ENCODE data around the gene TTC28.

Gene TTC28

GRCh38 chr22:27959335-27960090 is 720.1 kb downstream of the TTC28 start:
- ChIA-PET CTCF (interaction anchor here (1.6 to 2.0 kb wide), 3 partner anchors 9 to 21 kb away, joined by 3 to 6 read pairs (median 4); no protein-coding TSS in a partner anchor), POLR2A (no interaction called here)
- DNase-seq (ENCODE audit: extremely low spot score), result no peak
- TF ChIP-seq, protein P1, sequence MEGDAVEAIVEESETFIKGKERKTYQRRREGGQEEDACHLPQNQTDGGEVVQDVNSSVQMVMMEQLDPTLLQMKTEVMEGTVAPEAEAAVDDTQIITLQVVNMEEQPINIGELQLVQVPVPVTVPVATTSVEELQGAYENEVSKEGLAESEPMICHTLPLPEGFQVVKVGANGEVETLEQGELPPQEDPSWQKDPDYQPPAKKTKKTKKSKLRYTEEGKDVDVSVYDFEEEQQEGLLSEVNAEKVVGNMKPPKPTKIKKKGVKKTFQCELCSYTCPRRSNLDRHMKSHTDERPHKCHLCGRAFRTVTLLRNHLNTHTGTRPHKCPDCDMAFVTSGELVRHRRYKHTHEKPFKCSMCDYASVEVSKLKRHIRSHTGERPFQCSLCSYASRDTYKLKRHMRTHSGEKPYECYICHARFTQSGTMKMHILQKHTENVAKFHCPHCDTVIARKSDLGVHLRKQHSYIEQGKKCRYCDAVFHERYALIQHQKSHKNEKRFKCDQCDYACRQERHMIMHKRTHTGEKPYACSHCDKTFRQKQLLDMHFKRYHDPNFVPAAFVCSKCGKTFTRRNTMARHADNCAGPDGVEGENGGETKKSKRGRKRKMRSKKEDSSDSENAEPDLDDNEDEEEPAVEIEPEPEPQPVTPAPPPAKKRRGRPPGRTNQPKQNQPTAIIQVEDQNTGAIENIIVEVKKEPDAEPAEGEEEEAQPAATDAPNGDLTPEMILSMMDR (IDR thresholded peaks at IDR 0.05; ENCODE audit: control extremely low read depth, extremely low read depth, low read depth, missing control alignments), result no peak

- DNase-seq (ENCODE audit: extremely low spot score), result no peak
- CTCF ChIA-PET, result no interaction called here
- TF ChIP-seq, protein P1 (IDR thresholded peaks at IDR 0.05; ENCODE audit: control extremely low read depth, extremely low read depth, low read depth, missing control alignments), result no peak
- POLR2A ChIA-PET, result no interaction called here
Measured at GRCh38 chr22:27952779-27953178, 726.9 kb downstream of the TTC28 start.

DNA sequence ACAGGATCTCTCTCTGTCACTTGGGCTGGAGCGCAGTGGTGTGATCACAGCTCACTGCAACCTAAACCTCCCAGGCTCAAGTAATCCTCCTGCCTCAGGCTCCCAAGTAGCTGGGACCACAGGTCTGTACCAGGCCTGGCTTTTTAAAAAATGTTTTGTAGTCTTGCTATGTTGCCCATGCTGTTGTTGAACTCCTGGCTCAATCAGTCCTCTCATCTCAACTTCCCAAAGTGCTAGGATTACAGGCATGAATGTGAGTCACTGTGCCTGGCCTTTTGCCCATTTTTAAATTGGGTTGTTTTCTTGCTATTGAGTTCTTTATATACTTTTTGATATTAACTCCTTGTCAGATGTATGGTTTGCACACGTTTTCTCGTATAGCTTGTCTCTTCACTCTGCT is 727.5 kb downstream of the TTC28 start:
- no peak for DNase-seq (ENCODE audit: extremely low spot score)
- ChIA-PET CTCF (no interaction called here), POLR2A (no interaction called here)
- TF ChIP-seq, protein P1 (IDR thresholded peaks at IDR 0.05; ENCODE audit: control extremely low read depth, extremely low read depth, low read depth, missing control alignments), result no peak

- CTCF ChIA-PET, result interaction anchor here (0.8 kb wide), 1 partner anchor 50 kb away, joined by 4 read pairs; no protein-coding TSS in a partner anchor
- no peak for DNase-seq (ENCODE audit: extremely low spot score)
- TF ChIP-seq, protein P1 (IDR thresholded peaks at IDR 0.05; ENCODE audit: control extremely low read depth, extremely low read depth, low read depth, missing control alignments), result no peak
- POLR2A ChIA-PET, result no interaction called here
Measured at GRCh38 chr22:27949421-27949820, 730.2 kb downstream of the TTC28 start.

DNA sequence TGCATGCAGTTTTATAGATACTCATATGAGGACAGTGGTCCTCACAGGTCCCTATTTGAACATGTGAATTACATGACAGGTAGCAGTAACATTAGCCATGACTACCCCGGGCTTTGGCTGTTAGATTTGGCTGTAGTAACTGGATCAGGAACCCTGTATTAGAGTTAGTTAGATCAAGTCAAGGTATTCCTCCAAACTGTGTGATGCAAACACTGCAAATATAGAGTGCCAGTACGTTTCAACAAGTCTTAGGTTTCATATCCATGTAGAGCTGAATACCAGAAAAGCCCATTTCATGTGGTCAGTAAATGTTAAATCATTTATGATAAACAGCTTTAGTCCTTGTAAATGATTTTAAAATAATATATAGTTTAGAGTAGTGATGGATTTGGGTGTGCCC is 731.1 kb downstream of the TTC28 start:
- DNase-seq (ENCODE audit: extremely low spot score), result no peak
- POLR2A ChIA-PET, result no interaction called here
- CTCF ChIA-PET, result no interaction called here
- TF ChIP-seq, protein P1 (IDR thresholded peaks at IDR 0.05; ENCODE audit: control extremely low read depth, extremely low read depth, low read depth, missing control alignments), result no peak

DNA sequence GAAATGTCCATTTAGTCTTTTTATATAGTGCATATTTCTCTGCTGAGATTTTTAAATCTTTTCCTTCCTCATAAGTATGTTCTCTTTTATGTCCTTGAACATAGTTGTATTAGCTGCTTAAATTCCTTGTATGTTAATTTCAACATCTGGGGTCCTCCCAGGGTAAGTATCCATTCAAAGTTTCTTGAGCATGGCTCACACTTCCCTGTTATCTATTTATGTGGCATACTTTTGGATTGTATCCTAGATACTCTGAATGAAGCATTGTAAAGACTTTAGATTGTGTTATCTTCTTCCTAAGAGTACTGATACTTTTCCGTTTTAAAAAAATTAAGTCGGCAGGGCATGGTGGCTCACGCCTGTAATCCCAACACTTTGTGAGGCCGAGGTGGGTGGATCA is 732.2 kb downstream of the TTC28 start:
- POLR2A ChIA-PET, result no interaction called here
- DNase-seq (ENCODE audit: extremely low spot score), result no peak
- CTCF ChIA-PET, result interaction anchor here (1.1 kb wide), 1 partner anchor 11 kb away, joined by 3 read pairs; no protein-coding TSS in a partner anchor
- TF ChIP-seq, protein P1 (IDR thresholded peaks at IDR 0.05; ENCODE audit: control extremely low read depth, extremely low read depth, low read depth, missing control alignments), result no peak

All from GM10248 (cell line).